Mesenteric fat pad (tissue), 1 donor: Measurements from ENCODE around the gene FAM120A. TPM values are rescaled to one million over a fixed set of nuclear protein-coding genes. Genes with fewer than 3 reads are reported as not detected.
"Not testable (repeated sequence)": the region's sequence is repeated elsewhere in the genome, so short reads cannot be mapped to it uniquely, and the experiment has no call there.

Source experiments
- DNase-seq: peaks from one replicate; pipeline ENCODE4 v3.0.0-alpha.2; 2020; ENCODE audit warnings: low spot score
- long read RNA-seq: library from polyadenylated mRNA; unstranded; transcript quantifications from one replicate; pipeline ENCODE4 v2.0.0, GENCODE V29; 2020
- total RNA-seq: library from RNA; stranded (reverse); fragmentation: NEBNext Ultra II Directional; extraction: Animal tissue kit (Norgen Biotek cat#: 25700); gene quantifications from one replicate; pipeline ENCODE4 v1.2.1, GENCODE V29; 2021
- donor health status: DM: yes; HTN: yes; CAD: no.

FAM120A gene
- total RNA-seq, result 98.0 TPM
- long read RNA-seq, full-length matches to known transcripts, result 2 of 67 reads
- long read RNA-seq, partial matches to known transcripts, result 46 of 67 reads
- long read RNA-seq, other reads (novel, unspliced or antisense), result 19 of 67 reads

- DNase-seq, result peak; percentile 94
Observed at GRCh38 chr9:93450945-93451815, at the start of gene FAM120A. FAM120A (plus strand) TSS chr9:93451685; CDS start chr9:93451916, 231 bp downstream.

- DNase-seq, result no peak
Observed at GRCh38 chr9:93406371-93406770, 45.1 kb upstream of the FAM120A start.

- DNase-seq, result no peak
Observed at GRCh38 chr9:93413530-93413929, 38.0 kb upstream of the FAM120A start.

GRCh38 chr9:93415176-93415690, 36.3 kb upstream of the FAM120A start:
- no peak for DNase-seq

GRCh38 chr9:93416530-93417235, 34.8 kb upstream of the FAM120A start:
- DNase-seq, result no peak

- no peak for DNase-seq
Observed at GRCh38 chr9:93417538-93417937, 33.9 kb upstream of the FAM120A start.

- no peak for DNase-seq
Observed at GRCh38 chr9:93419023-93419422, 32.5 kb upstream of the FAM120A start.

- no peak for DNase-seq
Observed at GRCh38 chr9:93422977-93423616, 28.4 kb upstream of the FAM120A start.

- DNase-seq, result no peak
Observed at GRCh38 chr9:93427655-93428379, 23.7 kb upstream of the FAM120A start.

GRCh38 chr9:93431539-93432105, 19.9 kb upstream of the FAM120A start:
- no peak for DNase-seq

GRCh38 chr9:93432964-93433363, 18.5 kb upstream of the FAM120A start:
- DNase-seq, result no peak

GRCh38 chr9:93434056-93434455, 17.4 kb upstream of the FAM120A start:
- no peak for DNase-seq

GRCh38 chr9:93435386-93435785, 16.1 kb upstream of the FAM120A start:
- DNase-seq, result no peak

GRCh38 chr9:93436218-93436617, 15.3 kb upstream of the FAM120A start:
- no peak for DNase-seq

- no peak for DNase-seq
Observed at GRCh38 chr9:93436655-93437407, 14.7 kb upstream of the FAM120A start.

GRCh38 chr9:93437996-93438395, 13.5 kb upstream of the FAM120A start:
- no peak for DNase-seq

GRCh38 chr9:93439301-93439700, 12.2 kb upstream of the FAM120A start:
- DNase-seq, result not testable (repeated sequence)

- no peak for DNase-seq
Observed at GRCh38 chr9:93440896-93441580, 10.4 kb upstream of the FAM120A start.

GRCh38 chr9:93446073-93446472, 5.4 kb upstream of the FAM120A start:
- DNase-seq, result no peak
